ENCODE data around the gene LTBP2. TPM values are rescaled to one million over a fixed set of nuclear protein-coding genes. Genes with fewer than 3 reads are reported as not detected.

Gene LTBP2
- total and polyA plus RNA-seq, 2 of the 13 experiments (the other 11 are each of a cell fraction or from before 2014, with no cell fraction given) = 0.20 to 0.41 TPM

GRCh38 chr14:74606727-74607126 is 5.3 kb downstream of the LTBP2 start:
- H3K9ac ChIP-seq (ENCODE audit: insufficient read depth, low read depth, low read length) = no peak overlapping the region
- in situ Hi-C loops (cut with HindIII; ENCODE audit: extremely low pct_ligation_motif_present, low pct_unique_long_range_greater_than_20kb) = loop anchor here (25.0 kb wide), 1 partner anchor 181 kb away; no protein-coding TSS in a partner anchor

More at GRCh38 chr14:74606727-74607126, 5.3 kb downstream of the LTBP2 start:
- ChIA-PET POLR2A (no interaction called here), CTCF (ENCODE audit: low intra/inter-chr PET ratio, low total read pairs) (no interaction called here)
- Histone ChIP-seq H3K4me2 (ENCODE audit: low read depth, low read length) (no peak overlapping the region), H3K4me1 (ENCODE audit: insufficient read depth, low read length) (no peaks in the 10 kb centered on the region), H4K20me1 (ENCODE audit: insufficient read depth, low read length) (no peaks in the 10 kb centered on the region), H3K27me3 (ENCODE audit: control insufficient read depth in 1 of 2, insufficient read depth in 2 of 2, low read length in 2 of 2) (peaks cover 3 to 19% of the 10 kb centered on the region in 2 experiments), H3K9me3 (ENCODE audit: low read length) (no peaks in the 10 kb centered on the region), H3K36me3 (replicated peaks in 1 of 2; ENCODE audit: control insufficient read depth in 1 of 2, insufficient read depth in 2 of 2, low read length in 2 of 2) (no peaks in the 10 kb centered on the region), H3K4me3 (replicated peaks in 1 of 3; ENCODE audit: insufficient read depth in 1 of 3, low read depth in 2 of 3, low read length in 3 of 3) (no peak overlapping the region), H3K27ac (ENCODE audit: extremely low read length, insufficient read depth, low read length) (no peak overlapping the region), H3K79me2 (ENCODE audit: insufficient read depth, low read length) (no peaks in the 10 kb centered on the region), H2AFZ (ENCODE audit: low read length) (no peak overlapping the region)
- ATAC-seq (no peak), FAIRE-seq (no peak), DNase-seq (ENCODE audit: low spot score) (no peak)
- TF ChIP-seq FOXM1 (CRISPR knock-in tag; IDR thresholded peaks at IDR 0.05) = no peak
- no peak for TF ChIP-seq RFXAP (CRISPR knock-in tag; IDR thresholded peaks at IDR 0.05; ENCODE audit: borderline replicate concordance)
- TF ChIP-seq MATR3 (CRISPR knock-in tag; IDR thresholded peaks at IDR 0.05) = no peak
- TF ChIP-seq RBM39 (IDR thresholded peaks at IDR 0.05; ENCODE audit: low read depth, low read length, poor library complexity, severe bottlenecking) = no peak
- no peak for TF ChIP-seq JUND (CRISPR knock-in tag; IDR thresholded peaks at IDR 0.05)
- TF ChIP-seq CENPT (CRISPR knock-in tag; IDR thresholded peaks at IDR 0.05; ENCODE audit: low read depth) = no peak
- TF ChIP-seq ZBTB49 (CRISPR knock-in tag; IDR thresholded peaks at IDR 0.05; ENCODE audit: borderline replicate concordance) = no peak
- 33% methylated on average over 3 of the region's 3 CpGs for WGBS (ENCODE audit: low lambda C conversion rate)
- intact Hi-C loops (cut with micrococcal nuclease; ENCODE audit: unreplicated experiment) = no loop called here
- BruUV-seq (replicated peaks) = no TSS peak

All from HepG2 (cell line).